SK-N-SH (cell line): Measurements from ENCODE around the gene RBM38. TPM values are rescaled to one million over a fixed set of nuclear protein-coding genes. Genes with fewer than 3 reads are reported as not detected.

Source experiments
- CTCF ChIA-PET: fragments of 300-600, 350-600 bp; formaldehyde crosslinking; extraction: SDS; loops from one replicate; lab custom pipeline; 2021; lab: Yijun Ruan, JAX
- POLR2A ChIA-PET: fragments of 350-600 bp; sonication (Branson Sonifier 250); formaldehyde crosslinking; extraction: SDS; loops from one replicate; lab custom pipeline; 2020; ENCODE audit warnings: antibody characterized with exemption, inconsistent platforms; lab: Yijun Ruan, JAX
- DNase-seq: peaks from one replicate; pipeline ENCODE4 v3.0.0; 2012
- H2AFZ ChIP-seq: fragments of 200-600 bp; sonication (generic); 2 replicates; pipeline ENCODE4 v1.8.1; 2016; ENCODE audit warnings: antibody characterized with exemption, mild to moderate bottlenecking, low read depth
- H3F3A ChIP-seq: fragments of 200-600 bp; sonication (generic); replicated peaks from 2 replicates; pipeline ENCODE3; 2016; ENCODE audit warnings: antibody characterized with exemption, mild to moderate bottlenecking; ENCODE audit not compliant: insufficient read depth
- H3K27ac ChIP-seq, 2 experiments: fragments of 200-500 bp in 1 of 2; fragments of 200-600 bp in 1 of 2; sonication (Bioruptor generic) in 1 of 2; sonication (generic), shearing (Covaris generic) in 1 of 2; 2 replicates each; pipeline versions ENCODE4 v1.5.1 to v1.6.1; 2014 to 2016; ENCODE audit warnings: low read depth in 2 of 2, inconsistent platforms in 1 of 2, low read length in 1 of 2, mild to moderate bottlenecking in 1 of 2, mixed read lengths in 1 of 2
- H3K27me3 ChIP-seq: fragments of 200-600 bp; sonication (generic), shearing (Covaris generic); 2 replicates; pipeline ENCODE4 v1.6.1; 2016; ENCODE audit warnings: mixed run types; ENCODE audit not compliant: insufficient read depth
- H3K36me3 ChIP-seq, 2 experiments: fragments of 200-500 bp in 1 of 2; fragments of 200-600 bp in 1 of 2; sonication (Bioruptor generic) in 1 of 2; sonication (generic) in 1 of 2; replicated peaks in 1 of 2; 2 replicates each; pipeline versions ENCODE3 to v1.5.1; 2014 to 2016; ENCODE audit warnings: low read length in 1 of 2, mild to moderate bottlenecking in 1 of 2; ENCODE audit not compliant: insufficient read depth in 2 of 2, control insufficient read depth in 1 of 2
- H3K4me1 ChIP-seq, 2 experiments: fragments of 200-500 bp in 1 of 2; fragments of 200-600 bp in 1 of 2; sonication (Bioruptor generic) in 1 of 2; sonication (generic), shearing (Covaris generic) in 1 of 2; 2 replicates each; pipeline versions ENCODE4 v1.5.1 to v1.6.1; 2014 to 2016; ENCODE audit warnings: low read depth in 1 of 2, low read length in 1 of 2, mixed run types in 1 of 2; ENCODE audit not compliant: insufficient read depth in 2 of 2, control insufficient read depth in 1 of 2
- H3K4me2 ChIP-seq: fragments of 200-600 bp; sonication (generic), shearing (Covaris generic); 2 replicates; pipeline ENCODE4 v1.6.1; 2017; ENCODE audit warnings: mixed run types
- H3K4me3 ChIP-seq, 2 experiments: fragments of 200-500 bp in 1 of 2; fragments of 200-600 bp in 1 of 2; sonication (Bioruptor generic) in 1 of 2; sonication (generic), shearing (Covaris generic) in 1 of 2; 2 replicates each; pipeline versions ENCODE4 v1.5.1 to v1.8.1; 2014 to 2016; ENCODE audit warnings: low read depth in 2 of 2, inconsistent platforms in 1 of 2, low read length in 1 of 2, mild to moderate bottlenecking in 1 of 2, mixed read lengths in 1 of 2, moderate library complexity in 1 of 2
- H3K79me2 ChIP-seq: fragments of 200-600 bp; sonication (generic); 2 replicates; pipeline ENCODE4 v1.8.1; 2017; ENCODE audit warnings: mild to moderate bottlenecking; ENCODE audit not compliant: insufficient read depth
- H3K9ac ChIP-seq: fragments of 200-600 bp; sonication (generic); 2 replicates; pipeline ENCODE4 v1.6.1; 2017; ENCODE audit warnings: mixed run types
- H3K9me2 ChIP-seq: fragments of 200-600 bp; sonication (generic); 2 replicates; pipeline ENCODE4 v1.6.1; 2017; ENCODE audit warnings: mixed run types
- H3K9me3 ChIP-seq: fragments of 200-600 bp; sonication (generic); 2 replicates; pipeline ENCODE4 v1.6.1; 2017; ENCODE audit warnings: mixed run types, mild to moderate bottlenecking, moderate library complexity
- H4K20me1 ChIP-seq: fragments of 200-600 bp; sonication (generic); 2 replicates; pipeline ENCODE4 v1.6.1; 2017; ENCODE audit warnings: mild to moderate bottlenecking, mixed run types; ENCODE audit not compliant: insufficient read depth
- CHD2 ChIP-seq: fragments of 150-350 bp; IDR thresholded peaks from 2 replicates; pipeline ENCODE4 v1.6.1; 2018; ENCODE audit warnings: low read length; ENCODE audit not compliant: partially characterized antibody
- ELF1 ChIP-seq: IDR thresholded peaks from 2 replicates; pipeline ENCODE4 v1.4.0; 2012
- FOSL2 ChIP-seq: IDR thresholded peaks from 2 replicates; pipeline ENCODE4 v1.4.0; 2012; ENCODE audit warnings: low read depth, mild to moderate bottlenecking, moderate library complexity, borderline replicate concordance
- FOXJ3 ChIP-seq: sonication (generic); formaldehyde crosslinking; IDR thresholded peaks from 2 replicates; pipeline ENCODE4 v1.5.1; 2020; ENCODE audit warnings: mild to moderate bottlenecking, missing genetic modification reagents
- GABPA ChIP-seq: IDR thresholded peaks from 2 replicates; pipeline ENCODE4 v1.4.0; 2012; ENCODE audit warnings: low read depth, mild to moderate bottlenecking
- GATA2 ChIP-seq: sonication (generic); formaldehyde crosslinking; IDR thresholded peaks from 2 replicates; pipeline ENCODE4 v1.5.0; 2020; ENCODE audit warnings: mild to moderate bottlenecking, missing genetic modification reagents
- RAD21 ChIP-seq: IDR thresholded peaks from 2 replicates; pipeline ENCODE4 v1.6.1; 2012; ENCODE audit warnings: mild to moderate bottlenecking, low read length
- RCOR1 ChIP-seq: fragments of 150-350 bp; IDR thresholded peaks from 2 replicates; pipeline ENCODE4 v1.6.1; 2017; ENCODE audit warnings: antibody characterized with exemption, low read length
- WGBS: methylation state at CpG from one replicate; pipeline ENCODE4 v1.1.6; 2017; ENCODE audit warnings: low lambda C conversion rate; 5-methylcytosine and 5-hydroxymethylcytosine counted together
- polyA plus RNA-seq, 3 experiments: library from polyadenylated mRNA; depleted of rRNA; stranded (reverse); fragments of >200 nt; gene quantifications; 2 replicates each; pipeline ENCODE4 v1.2.3, GENCODE V29; 2012
- TF ChIP-seq, protein P1 (sequence below): IDR thresholded peaks from 2 replicates; pipeline ENCODE4 v1.6.1; 2012; ENCODE audit warnings: mild to moderate bottlenecking, low read depth, low read length, moderate library complexity
- TF ChIP-seq, protein P2 (sequence below): IDR thresholded peaks from 2 replicates; pipeline ENCODE4; 2012

The RBM38 gene
- polyA plus RNA-seq, 1 of the 3 experiments (the other 2 are of a cell fraction): 11.5 TPM

DNA sequence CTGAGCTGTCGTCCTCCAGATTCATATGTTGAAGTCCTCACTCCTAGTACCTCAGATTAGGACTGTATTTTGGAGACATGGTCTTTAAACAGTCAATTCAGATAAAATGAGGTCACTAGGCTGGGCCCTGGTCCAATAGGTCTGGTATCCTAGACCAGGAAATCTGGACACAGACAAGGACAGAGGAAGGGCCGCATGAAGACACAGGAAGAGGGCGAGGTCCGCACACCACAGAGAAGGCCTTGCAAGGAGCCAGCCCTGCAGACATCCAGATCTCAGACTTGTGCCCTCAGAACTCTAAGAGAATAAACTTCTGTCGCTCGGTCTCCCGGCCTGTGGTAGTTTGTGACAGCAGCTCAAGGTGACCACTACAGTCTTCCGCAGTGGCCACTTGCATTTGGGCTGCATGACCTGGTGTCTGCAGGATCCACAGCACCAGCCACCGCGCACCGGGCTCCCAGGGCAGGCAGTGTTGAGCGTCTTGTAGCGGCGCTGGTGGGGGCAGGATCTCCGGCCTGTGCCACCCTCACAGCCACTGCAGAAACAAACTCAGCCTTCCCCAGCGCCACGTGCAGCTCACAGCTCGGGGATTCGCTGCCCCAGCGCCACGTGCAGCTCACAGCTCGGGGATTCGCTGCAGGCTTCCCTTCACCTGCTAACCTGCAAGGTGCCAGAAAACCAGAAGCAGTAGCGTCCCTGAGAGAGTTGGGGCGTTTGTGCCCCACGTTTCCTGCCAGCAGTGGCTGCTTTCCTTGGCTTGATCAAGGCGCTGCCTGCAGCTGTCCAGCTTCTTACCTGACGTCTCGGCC is 6.0 kb upstream of the RBM38 start:
- H3K9me2 ChIP-seq: no peaks in the 10 kb centered on the region
- no peak overlapping the region for H2AFZ ChIP-seq
- no peak overlapping the region for H3K4me2 ChIP-seq
- ChIA-PET CTCF (interaction anchor here (1.5 to 7.0 kb wide), 3 partner anchors 108 to 114 kb away, joined by 4 to 68 read pairs (median 5); no protein-coding TSS in a partner anchor), POLR2A (no interaction called here)
- 95% methylated on average over 13 of the region's 29 CpGs for WGBS
- H3F3A ChIP-seq: no peaks in the 10 kb centered on the region
- H3K9me3 ChIP-seq: no peaks in the 10 kb centered on the region
- no peak overlapping the region for H3K9ac ChIP-seq
- peaks cover 0 to 7% of the 10 kb centered on the region in 2 experiments for H3K36me3 ChIP-seq
- no peaks in the 10 kb centered on the region for H4K20me1 ChIP-seq
- DNase-seq: no peak
- H3K4me1 ChIP-seq: no peaks in the 10 kb centered on the region
- no peaks in the 10 kb centered on the region for H3K79me2 ChIP-seq
- TF ChIP-seq, protein P1, sequence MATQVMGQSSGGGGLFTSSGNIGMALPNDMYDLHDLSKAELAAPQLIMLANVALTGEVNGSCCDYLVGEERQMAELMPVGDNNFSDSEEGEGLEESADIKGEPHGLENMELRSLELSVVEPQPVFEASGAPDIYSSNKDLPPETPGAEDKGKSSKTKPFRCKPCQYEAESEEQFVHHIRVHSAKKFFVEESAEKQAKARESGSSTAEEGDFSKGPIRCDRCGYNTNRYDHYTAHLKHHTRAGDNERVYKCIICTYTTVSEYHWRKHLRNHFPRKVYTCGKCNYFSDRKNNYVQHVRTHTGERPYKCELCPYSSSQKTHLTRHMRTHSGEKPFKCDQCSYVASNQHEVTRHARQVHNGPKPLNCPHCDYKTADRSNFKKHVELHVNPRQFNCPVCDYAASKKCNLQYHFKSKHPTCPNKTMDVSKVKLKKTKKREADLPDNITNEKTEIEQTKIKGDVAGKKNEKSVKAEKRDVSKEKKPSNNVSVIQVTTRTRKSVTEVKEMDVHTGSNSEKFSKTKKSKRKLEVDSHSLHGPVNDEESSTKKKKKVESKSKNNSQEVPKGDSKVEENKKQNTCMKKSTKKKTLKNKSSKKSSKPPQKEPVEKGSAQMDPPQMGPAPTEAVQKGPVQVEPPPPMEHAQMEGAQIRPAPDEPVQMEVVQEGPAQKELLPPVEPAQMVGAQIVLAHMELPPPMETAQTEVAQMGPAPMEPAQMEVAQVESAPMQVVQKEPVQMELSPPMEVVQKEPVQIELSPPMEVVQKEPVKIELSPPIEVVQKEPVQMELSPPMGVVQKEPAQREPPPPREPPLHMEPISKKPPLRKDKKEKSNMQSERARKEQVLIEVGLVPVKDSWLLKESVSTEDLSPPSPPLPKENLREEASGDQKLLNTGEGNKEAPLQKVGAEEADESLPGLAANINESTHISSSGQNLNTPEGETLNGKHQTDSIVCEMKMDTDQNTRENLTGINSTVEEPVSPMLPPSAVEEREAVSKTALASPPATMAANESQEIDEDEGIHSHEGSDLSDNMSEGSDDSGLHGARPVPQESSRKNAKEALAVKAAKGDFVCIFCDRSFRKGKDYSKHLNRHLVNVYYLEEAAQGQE: no peak
- no peak for TF ChIP-seq GATA2 (CRISPR knock-in tag)
- no peak for TF ChIP-seq RAD21
- TF ChIP-seq ELF1: no peak
- TF ChIP-seq, protein P2, sequence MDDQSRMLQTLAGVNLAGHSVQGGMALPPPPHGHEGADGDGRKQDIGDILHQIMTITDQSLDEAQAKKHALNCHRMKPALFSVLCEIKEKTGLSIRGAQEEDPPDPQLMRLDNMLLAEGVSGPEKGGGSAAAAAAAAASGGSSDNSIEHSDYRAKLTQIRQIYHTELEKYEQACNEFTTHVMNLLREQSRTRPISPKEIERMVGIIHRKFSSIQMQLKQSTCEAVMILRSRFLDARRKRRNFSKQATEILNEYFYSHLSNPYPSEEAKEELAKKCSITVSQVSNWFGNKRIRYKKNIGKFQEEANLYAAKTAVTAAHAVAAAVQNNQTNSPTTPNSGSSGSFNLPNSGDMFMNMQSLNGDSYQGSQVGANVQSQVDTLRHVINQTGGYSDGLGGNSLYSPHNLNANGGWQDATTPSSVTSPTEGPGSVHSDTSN: no peak
- H3K27me3 ChIP-seq: no peaks in the 10 kb centered on the region
- no peak overlapping the region for H3K4me3 ChIP-seq
- no peak overlapping the region for H3K27ac ChIP-seq

GRCh38 chr20:57385940-57386339 is 5.3 kb upstream of the RBM38 start:
- Histone ChIP-seq H3K4me2 (no peak overlapping the region), H3K27ac (no peak overlapping the region), H3K9ac (no peak overlapping the region), H2AFZ (no peak overlapping the region), H3K27me3 (no peaks in the 10 kb centered on the region), H3K9me2 (no peaks in the 10 kb centered on the region), H3K4me3 (no peak overlapping the region), H3K9me3 (no peaks in the 10 kb centered on the region), H3K79me2 (no peaks in the 10 kb centered on the region), H3F3A (no peaks in the 10 kb centered on the region), H4K20me1 (no peaks in the 10 kb centered on the region), H3K4me1 (peaks cover 0 to 3% of the 10 kb centered on the region in 2 experiments; a peak in 1 of 4 replicates), H3K36me3 (peaks cover 0 to 5% of the 10 kb centered on the region in 2 experiments)
- TF ChIP-seq RCOR1: no peak
- TF ChIP-seq GABPA: no peak
- no peak for TF ChIP-seq FOSL2
- TF ChIP-seq CHD2: no peak
- no peak for TF ChIP-seq FOXJ3 (CRISPR knock-in tag)
- no peak for DNase-seq
- 92% methylated on average over 2 of the region's 6 CpGs for WGBS
- ChIA-PET CTCF (interaction anchor here (7.0 kb wide), 1 partner anchor 110 kb away, joined by 68 read pairs; no protein-coding TSS in a partner anchor), POLR2A (no interaction called here)
